HTR-8/SVneo (cell line): ENCODE data around the gene SIN3A.
"Not testable (repeated sequence)": the region's sequence is repeated elsewhere in the genome, so short reads cannot be mapped to it uniquely, and the experiment has no call there.

Experiments
- DNase-seq: peaks from one replicate; pipeline ENCODE4 v3.0.0; 2011; ENCODE audit warnings: low spot score, mixed read lengths; ENCODE audit not compliant: insufficient read length
- FAIRE-seq: peaks from 2 replicates; lab custom pipeline; 2011; peaks lifted over from hg19 to GRCh38; lab: Jason Lieb, UNC

Gene SIN3A

DNA sequence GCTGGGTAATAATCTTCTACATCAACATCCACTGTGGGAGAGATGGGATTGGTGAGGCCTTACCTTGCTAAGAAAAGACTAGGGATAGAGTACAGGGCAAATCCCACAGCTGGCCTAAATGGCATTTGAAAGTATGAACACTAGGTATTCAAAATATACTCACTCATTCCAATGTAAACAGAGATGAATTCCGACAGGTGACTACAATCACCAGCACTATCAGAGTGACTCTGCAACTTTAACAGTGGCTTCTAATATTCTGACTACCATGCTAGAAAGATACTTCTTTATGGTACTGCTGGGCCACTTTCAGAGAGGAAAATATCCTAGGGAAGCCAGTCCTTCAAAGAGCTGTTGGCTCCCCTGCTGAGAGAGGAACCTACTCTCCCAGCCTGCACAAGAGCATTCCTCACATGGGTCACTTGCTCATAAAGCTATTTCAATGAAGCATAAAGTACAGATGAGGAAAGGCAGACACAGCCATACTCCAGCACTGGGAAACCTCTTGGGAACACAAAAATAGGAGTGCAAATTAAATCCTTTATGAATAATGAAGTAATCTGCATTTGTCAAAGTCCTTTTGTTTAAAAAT lies 61.6 kb downstream of the SIN3A start:
- DNase-seq (no peak), FAIRE-seq (no peak)

DNA sequence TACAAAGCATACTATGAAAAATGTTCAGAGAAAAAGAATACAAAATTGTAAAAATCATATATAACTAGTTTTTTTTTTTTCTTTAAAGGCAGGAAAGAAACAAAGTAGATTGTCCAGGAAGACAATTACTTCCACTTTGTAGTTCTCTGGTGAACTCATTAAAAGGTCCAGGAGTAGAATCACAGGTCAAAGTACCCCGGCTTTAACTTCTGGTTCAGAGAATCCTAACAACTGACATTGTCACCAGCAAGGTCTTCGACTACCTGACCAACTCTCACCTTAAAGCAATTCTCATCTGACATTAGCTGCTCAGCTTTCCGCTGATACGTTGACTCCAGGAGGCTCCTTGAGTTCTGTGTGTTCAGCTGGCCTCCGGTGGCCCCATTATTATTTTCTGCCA lies 67.5 kb downstream of the SIN3A start:
- not testable (repeated sequence) for DNase-seq, FAIRE-seq

- no peak for DNase-seq
- no peak for FAIRE-seq
Observed at GRCh38 chr15:75380773-75381172, 70.7 kb downstream of the SIN3A start.

GRCh38 chr15:75371901-75372688 lies 79.4 kb downstream of the SIN3A start:
- no peak for FAIRE-seq
- no peak for DNase-seq

DNA sequence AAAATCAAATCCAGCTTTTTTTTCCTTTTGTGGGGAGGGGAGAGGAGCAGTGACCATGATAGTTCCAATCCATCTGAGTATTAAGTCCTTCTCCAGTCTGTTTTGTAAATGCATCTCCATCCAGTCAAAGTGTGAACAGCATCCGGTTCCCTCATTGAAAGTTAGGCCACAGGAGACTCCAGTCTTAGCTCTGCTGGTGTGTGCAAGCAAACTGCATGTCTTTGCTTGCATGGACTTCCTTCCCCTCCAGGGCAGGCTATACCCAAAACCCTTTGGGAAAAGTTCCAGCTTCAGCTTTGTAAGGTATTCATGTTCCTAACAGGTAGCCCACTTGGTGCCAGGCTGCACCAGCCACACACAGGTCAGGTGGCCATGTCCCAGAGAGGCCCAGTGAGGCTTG lies 80.0 kb downstream of the SIN3A start:
- no peak for DNase-seq
- no peak for FAIRE-seq

- no peak for DNase-seq
- FAIRE-seq, result no peak
Observed at GRCh38 chr15:75369897-75370581, 81.5 kb downstream of the SIN3A start.

GRCh38 chr15:75368689-75369239 lies 82.7 kb downstream of the SIN3A start:
- FAIRE-seq (no peak), DNase-seq (no peak)

DNA sequence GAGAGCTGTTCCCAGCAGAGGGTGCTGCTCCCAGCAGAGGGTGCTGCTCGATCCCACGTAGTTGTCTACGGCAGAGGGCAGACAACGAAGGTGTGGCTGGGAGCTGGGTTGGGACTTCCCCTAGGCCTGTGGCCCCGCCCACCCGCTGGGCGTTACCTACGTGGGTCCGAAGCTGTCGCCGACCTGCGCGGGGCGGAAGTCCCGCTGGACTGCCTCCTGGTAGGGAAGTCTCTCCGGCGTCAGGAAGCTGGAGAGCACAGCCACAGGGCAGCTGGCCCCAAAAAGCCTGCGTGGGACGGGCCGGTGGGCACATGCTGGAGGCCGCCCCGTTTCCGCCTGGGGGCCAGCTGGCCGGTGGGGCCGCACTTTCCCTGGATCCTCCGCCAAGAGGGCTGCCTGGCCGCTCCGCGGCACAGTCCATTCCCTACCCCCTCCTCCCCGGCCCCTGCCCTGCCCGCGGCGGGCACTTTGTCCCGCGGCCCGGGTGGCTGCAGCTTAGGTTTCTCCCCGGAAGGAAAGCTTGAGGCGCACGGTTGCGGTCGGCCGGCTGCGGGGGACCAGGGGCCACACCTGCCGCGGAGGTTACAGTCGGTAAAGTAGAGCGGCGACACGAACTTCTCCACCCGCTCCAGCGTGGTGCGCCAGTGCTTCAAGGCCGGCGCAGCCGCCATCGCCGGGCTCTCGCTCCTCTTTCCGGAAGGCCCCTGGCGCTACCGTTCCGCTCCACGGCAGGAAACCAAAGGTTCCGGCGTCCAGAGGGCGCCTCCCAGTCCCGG lies 83.4 kb downstream of the SIN3A start, which contains the start of gene MAN2C1:
Gene MAN2C1 (minus strand): TSS at position 695 of the 776 bp plus-strand sequence. CDS start 24 bp downstream, at position 671.
- DNase-seq (peak; percentile 97), FAIRE-seq (peak; percentile 93)

DNA sequence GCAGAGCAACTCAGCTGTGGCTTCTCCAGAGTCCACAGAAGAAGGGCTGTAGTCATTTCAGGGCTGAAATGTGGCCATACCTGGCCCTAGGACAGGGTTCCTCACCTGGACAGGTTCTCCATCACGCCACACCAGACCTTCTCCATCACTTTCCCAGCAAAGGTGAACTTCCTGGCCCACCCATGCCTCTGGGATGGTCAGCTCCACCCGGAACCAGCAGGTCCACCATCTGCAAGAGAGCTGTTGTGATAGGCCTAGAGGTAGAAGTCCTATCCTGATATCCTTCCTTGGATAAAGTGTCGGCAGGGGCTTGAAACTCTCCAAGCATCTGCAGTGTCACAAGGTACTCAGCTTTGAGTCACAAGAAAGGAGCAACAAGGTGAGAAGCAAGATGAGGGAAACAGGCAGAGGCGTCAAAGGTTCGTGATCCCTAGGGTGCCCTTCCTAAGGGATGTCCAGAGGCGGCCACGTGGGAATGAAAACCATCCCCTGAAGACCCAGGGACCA lies 84.0 kb downstream of the SIN3A start:
- FAIRE-seq (no peak), DNase-seq (no peak)

DNA sequence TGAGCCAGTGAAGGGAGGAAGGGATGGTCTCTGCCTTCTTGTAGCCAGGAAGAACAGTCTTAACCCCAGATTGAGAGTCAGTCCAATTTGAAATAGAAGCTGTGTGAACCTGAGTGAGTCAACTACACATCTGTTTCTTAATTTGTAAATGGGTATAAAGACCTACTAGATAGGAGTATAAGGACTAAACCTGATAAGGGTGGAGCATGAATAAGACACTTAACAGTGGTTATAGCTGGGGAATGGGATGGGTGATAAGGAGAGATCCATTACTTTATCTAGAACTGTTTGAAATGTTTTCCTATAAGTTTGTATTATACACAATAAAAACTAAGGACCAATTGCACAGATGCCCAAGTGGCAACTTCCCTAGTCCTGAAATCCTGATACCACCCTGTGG lies 84.5 kb downstream of the SIN3A start:
- DNase-seq (no peak), FAIRE-seq (no peak)

GRCh38 chr15:75366163-75366562 lies 85.3 kb downstream of the SIN3A start:
- no peak for DNase-seq

DNA sequence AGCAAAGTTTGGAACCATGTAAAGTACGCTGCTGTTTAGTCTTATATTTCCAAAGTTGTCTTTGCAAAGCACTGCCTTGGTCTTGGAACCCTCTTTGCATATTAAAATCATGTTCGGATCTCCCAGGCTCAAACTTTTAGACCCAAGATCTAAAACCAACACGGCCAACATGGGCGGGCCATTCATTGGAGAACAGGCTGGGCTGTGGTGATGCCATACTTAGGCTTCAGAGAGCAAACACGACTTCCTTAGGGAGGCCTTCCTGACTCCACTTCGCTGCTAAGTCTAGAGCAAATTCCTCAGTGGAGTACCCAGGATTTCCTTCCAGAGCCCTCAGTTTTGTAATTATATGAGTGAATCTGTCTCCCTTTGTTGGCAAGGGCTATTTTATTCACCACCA lies 86.6 kb downstream of the SIN3A start:
- no peak for DNase-seq
- FAIRE-seq, result no peak

More at GRCh38 chr15:75366163-75366562, 85.3 kb downstream of the SIN3A start:
- FAIRE-seq, result no peak

GRCh38 chr15:75363786-75364185 lies 87.7 kb downstream of the SIN3A start:
- no peak for DNase-seq
- no peak for FAIRE-seq

- FAIRE-seq, result no peak
- no peak for DNase-seq
Observed at GRCh38 chr15:75362642-75363249, 88.7 kb downstream of the SIN3A start.

DNA sequence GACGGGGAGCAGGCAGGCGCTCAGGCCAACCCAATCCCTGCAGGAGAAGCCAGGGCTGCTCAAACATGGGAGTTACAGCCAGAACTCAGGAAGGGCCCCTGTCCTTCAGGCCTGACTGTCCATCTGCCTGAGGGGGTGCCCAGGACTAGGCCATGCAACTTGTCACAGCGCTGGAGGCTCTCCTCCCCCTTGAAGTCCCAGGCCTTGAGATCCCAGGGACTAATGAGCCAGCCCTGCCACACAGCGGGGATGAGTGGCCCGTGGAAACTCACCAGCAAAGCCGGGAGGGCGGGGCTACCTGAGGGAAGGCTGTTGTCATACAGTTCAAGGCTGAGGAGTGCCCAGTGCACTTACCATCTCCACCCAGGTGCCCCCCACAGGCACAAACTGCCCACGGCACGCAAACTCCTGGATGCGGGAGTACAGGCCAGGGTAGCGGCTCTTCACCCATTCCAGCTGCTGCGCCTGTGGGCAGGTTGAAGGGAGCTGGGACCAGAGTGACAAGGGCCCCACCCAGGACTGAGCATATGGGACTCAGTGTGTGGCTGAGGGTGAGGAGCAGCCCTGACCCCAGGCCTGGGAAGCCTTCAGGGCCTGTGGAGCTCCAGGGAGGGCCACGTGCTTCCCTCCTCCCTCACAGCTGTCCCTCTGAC lies 89.4 kb downstream of the SIN3A start:
- DNase-seq (no peak), FAIRE-seq (no peak)

DNA sequence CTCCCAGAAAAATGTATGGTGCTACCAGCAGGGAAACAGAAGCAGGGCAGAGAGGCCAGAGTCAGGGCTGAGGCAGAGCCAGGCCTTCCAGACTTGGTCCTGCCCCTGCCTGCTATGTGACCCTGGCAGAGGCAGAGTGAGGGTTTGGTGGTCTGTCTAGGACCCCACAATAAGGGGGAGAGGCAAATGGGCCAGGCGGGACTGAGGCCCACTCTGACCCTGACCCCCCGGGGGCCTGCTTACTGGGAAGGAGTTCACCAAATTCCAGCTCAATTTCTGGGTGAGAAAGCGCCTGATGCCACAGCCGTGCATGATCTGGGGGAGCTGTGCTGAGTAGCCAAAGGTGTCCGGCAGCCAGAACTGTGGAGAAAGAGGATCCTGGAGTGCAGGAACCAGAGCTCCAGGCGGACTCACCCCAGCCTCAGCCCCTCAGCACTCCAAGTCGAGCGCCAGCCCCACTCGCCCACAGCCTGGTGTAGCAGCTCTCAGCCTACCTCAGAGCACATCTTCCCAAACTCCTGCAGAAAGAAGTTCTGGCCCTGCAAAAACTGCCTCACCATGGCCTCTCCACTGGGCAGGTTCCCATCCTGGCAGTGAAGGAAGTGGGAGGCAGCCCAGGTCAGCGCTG lies 90.0 kb downstream of the SIN3A start:
- DNase-seq, result no peak
- FAIRE-seq, result no peak

GRCh38 chr15:75360856-75361255 lies 90.6 kb downstream of the SIN3A start:
- FAIRE-seq (no peak), DNase-seq (no peak)

DNA sequence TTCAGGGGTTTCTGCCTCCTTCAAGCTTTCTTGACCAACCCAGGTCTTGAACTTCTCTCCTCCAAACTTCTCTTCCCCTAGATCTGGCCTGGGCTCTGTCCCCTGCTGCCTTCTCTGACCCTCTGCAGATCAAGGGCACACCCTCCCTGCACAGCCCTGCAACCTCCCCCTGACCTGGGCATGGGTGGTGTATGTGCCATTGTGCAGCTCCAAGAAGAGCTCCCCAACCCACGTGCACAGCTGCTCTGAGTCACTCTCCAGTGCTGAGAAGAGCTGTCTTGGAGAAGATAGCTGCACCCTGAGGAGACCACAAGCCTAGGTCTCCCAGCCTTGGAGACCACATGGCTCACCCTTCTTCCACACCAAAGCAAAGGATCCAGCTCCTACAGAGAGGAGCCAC lies 91.1 kb downstream of the SIN3A start:
- no peak for DNase-seq
- FAIRE-seq, result no peak
